Natural killer cell (primary cell): ENCODE data around the gene GFOD2. TPM values are rescaled to one million over a fixed set of nuclear protein-coding genes. Genes with fewer than 3 reads are reported as not detected.

ENCODE experiments used
- ATAC-seq, 3 donors: fragments of 150-1000 bp in 2 of 3; fragments of 200-7000 bp in 1 of 3; cut with Tn5 transposase; 1 replicate in 1 of 3; 2 replicates in 2 of 3; pipeline ENCODE4 v1.10.0; 2021; ENCODE audit warnings: mild to moderate bottlenecking in 2 of 3, moderate library complexity in 2 of 3
- DNase-seq, 2 donors: peaks; one replicate each; pipeline versions ENCODE4 v3.0.0 to v3.0.0-alpha.2; 2013 to 2021; ENCODE audit warnings: mixed read lengths in 1 of 2
- H3K27ac ChIP-seq: one replicate; pipeline ENCODE4 v1.5.1; 2013; ENCODE audit warnings: mild to moderate bottlenecking, low read length
- H3K27me3 ChIP-seq: one replicate; pipeline ENCODE4 v1.6.1; 2013; ENCODE audit warnings: low read length; ENCODE audit not compliant: control insufficient read depth, insufficient read depth
- H3K36me3 ChIP-seq: one replicate; pipeline ENCODE4 v1.6.1; 2013; ENCODE audit warnings: low read length; ENCODE audit not compliant: control insufficient read depth, insufficient read depth
- H3K4me1 ChIP-seq: one replicate; pipeline ENCODE4 v1.6.1; 2013; ENCODE audit warnings: low read length; ENCODE audit not compliant: control insufficient read depth, insufficient read depth
- H3K4me3 ChIP-seq: one replicate; pipeline ENCODE4 v1.5.1; 2013; ENCODE audit warnings: low read length
- H3K9me3 ChIP-seq: one replicate; pipeline ENCODE4 v1.6.1; 2013; ENCODE audit warnings: low read length; ENCODE audit not compliant: control insufficient read depth, insufficient read depth
- H3K27ac Mint-ChIP-seq, 2 donors: one replicate each; pipeline ENCODE4 v1.8.0; 2022; ENCODE audit warnings: mild to moderate bottlenecking in 2 of 2, mixed read lengths in 2 of 2, moderate library complexity in 1 of 2
- H3K27me3 Mint-ChIP-seq, 2 donors: one replicate each; pipeline ENCODE4 v1.8.0; 2022; ENCODE audit warnings: low read depth in 2 of 2, mixed read lengths in 2 of 2
- H3K36me3 Mint-ChIP-seq: one replicate; pipeline ENCODE4 v1.8.0; 2022; ENCODE audit warnings: mixed read lengths
- H3K4me1 Mint-ChIP-seq, 2 donors: one replicate each; pipeline ENCODE4 v1.8.0; 2022; ENCODE audit warnings: mixed read lengths in 2 of 2
- H3K4me3 Mint-ChIP-seq: one replicate; pipeline ENCODE4 v1.8.0; 2022; ENCODE audit warnings: mild to moderate bottlenecking, moderate library complexity, mixed read lengths
- H3K9me3 Mint-ChIP-seq, 2 donors: one replicate each; pipeline ENCODE4 v1.8.0; 2022; ENCODE audit warnings: mixed read lengths in 2 of 2
- WGBS: methylation state at CpG from one replicate; pipeline ENCODE4 v1.1.7; 2013; ENCODE audit warnings: missing lambda C conversion rate; ENCODE audit not compliant: insufficient coverage; 5-methylcytosine and 5-hydroxymethylcytosine counted together
- intact Hi-C: fragments of 100-400 bp; cut with micrococcal nuclease; formaldehyde crosslinking; loops from one replicate; pipeline ENCODE4 v1.14.2; 2022
- total RNA-seq, 4 donors: library from RNA; stranded (reverse); fragments of 120-200 nt in 1 of 4; gene quantifications; one replicate each; pipeline versions ENCODE4 v1.2.3 to v1.2.4, GENCODE V29; 2013 to 2022
- TF ChIP-seq, protein P1 (sequence below): fragments of 200-600 bp; IDR thresholded peaks from one replicate; pipeline ENCODE4 v1.8.0; 2022; ENCODE audit warnings: antibody characterized with exemption

The GFOD2 gene
- total RNA-seq, 3 donors from 2014 or later (not counting 1 experiment from before 2014, with no cell fraction given), result 6.5 to 10.9 (median 8.3) TPM

DNA sequence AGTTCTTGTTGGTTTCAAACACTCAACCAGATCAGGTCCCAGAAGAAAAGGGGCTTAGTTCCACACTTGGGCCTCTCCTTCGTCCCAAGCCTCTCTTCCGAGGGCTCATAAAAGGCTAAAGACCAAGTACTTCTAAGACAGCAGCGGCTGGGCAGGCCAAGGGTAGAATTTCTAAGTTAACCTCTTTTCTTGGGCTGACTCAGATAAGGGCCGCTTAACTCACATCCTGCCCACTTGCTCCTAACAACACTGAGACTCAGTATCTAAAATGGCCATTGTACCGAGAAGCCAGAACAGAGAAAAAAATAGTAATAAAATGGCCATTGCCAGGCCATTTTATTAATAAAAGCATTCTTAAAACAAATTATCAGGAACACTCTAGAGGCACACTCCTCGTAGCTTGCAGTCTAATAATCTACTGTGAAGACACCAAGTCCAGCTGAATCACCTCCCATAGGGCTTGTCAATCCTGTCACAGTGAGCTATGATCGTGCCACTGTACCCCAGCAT lies 45.1 kb upstream of the GFOD2 start:
- ATAC-seq, result no peak
- H3K27me3 Mint-ChIP-seq, result no peaks in the 10 kb centered on the region
- Histone ChIP-seq H3K27ac (no peak overlapping the region), H3K9me3 (no peaks in the 10 kb centered on the region), H3K4me3 (no peak overlapping the region), H3K27me3 (no peaks in the 10 kb centered on the region), H3K36me3 (peaks cover 7% of the 10 kb centered on the region), H3K4me1 (peaks cover 11% of the 10 kb centered on the region)
- no peaks in the 10 kb centered on the region for H3K36me3 Mint-ChIP-seq
- WGBS, result 96% methylated on average over 7 of the region's 7 CpGs
- intact Hi-C loops, result no loop called here
- TF ChIP-seq, protein P1, sequence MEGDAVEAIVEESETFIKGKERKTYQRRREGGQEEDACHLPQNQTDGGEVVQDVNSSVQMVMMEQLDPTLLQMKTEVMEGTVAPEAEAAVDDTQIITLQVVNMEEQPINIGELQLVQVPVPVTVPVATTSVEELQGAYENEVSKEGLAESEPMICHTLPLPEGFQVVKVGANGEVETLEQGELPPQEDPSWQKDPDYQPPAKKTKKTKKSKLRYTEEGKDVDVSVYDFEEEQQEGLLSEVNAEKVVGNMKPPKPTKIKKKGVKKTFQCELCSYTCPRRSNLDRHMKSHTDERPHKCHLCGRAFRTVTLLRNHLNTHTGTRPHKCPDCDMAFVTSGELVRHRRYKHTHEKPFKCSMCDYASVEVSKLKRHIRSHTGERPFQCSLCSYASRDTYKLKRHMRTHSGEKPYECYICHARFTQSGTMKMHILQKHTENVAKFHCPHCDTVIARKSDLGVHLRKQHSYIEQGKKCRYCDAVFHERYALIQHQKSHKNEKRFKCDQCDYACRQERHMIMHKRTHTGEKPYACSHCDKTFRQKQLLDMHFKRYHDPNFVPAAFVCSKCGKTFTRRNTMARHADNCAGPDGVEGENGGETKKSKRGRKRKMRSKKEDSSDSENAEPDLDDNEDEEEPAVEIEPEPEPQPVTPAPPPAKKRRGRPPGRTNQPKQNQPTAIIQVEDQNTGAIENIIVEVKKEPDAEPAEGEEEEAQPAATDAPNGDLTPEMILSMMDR, result no peak
- DNase-seq, result no peak
- no peaks in the 10 kb centered on the region for H3K9me3 Mint-ChIP-seq
- H3K4me1 Mint-ChIP-seq, result peaks cover 17 to 22% of the 10 kb centered on the region in 2 donors
- H3K4me3 Mint-ChIP-seq, result no peak overlapping the region
- no peak overlapping the region for H3K27ac Mint-ChIP-seq

DNA sequence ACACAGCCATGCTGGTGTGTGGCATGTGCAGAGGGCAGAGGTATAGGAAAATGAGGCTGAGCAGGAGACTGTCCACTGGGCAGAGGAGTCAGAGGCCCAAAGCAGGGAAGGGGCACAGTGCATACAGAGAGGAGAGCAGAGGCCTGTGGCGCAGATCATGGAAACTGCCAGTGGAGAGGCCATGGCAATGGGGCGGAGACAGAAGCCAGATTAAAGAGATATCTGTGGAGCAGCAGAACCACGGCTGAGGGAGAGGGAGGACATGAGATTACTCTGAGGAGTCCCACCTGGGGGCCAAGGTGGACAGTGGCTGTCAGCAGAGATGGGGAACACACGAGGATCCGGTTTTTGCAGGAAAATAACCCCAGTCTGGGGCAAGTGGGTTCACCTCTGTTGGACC lies 44.0 kb upstream of the GFOD2 start:
- DNase-seq (no peak), ATAC-seq (peak in 1 of 3 donors; percentile 24)
- H3K36me3 ChIP-seq, result peaks cover 11% of the 10 kb centered on the region
- intact Hi-C loops, result no loop called here
- H3K27ac ChIP-seq, result no peak overlapping the region
- WGBS, result 98% methylated on average over 5 of the region's 5 CpGs
- no peaks in the 10 kb centered on the region for H3K9me3 ChIP-seq
- no peaks in the 10 kb centered on the region for H3K27me3 Mint-ChIP-seq
- no peak overlapping the region for H3K4me3 Mint-ChIP-seq
- H3K27ac Mint-ChIP-seq, result no peak overlapping the region
- H3K36me3 Mint-ChIP-seq, result no peaks in the 10 kb centered on the region
- peaks cover 17 to 23% of the 10 kb centered on the region in 2 donors for H3K4me1 Mint-ChIP-seq
- TF ChIP-seq, protein P1, result no peak
- H3K9me3 Mint-ChIP-seq, result no peaks in the 10 kb centered on the region
- no peak overlapping the region for H3K4me3 ChIP-seq
- H3K27me3 ChIP-seq, result no peaks in the 10 kb centered on the region
- H3K4me1 ChIP-seq, result peaks cover 11% of the 10 kb centered on the region

DNA sequence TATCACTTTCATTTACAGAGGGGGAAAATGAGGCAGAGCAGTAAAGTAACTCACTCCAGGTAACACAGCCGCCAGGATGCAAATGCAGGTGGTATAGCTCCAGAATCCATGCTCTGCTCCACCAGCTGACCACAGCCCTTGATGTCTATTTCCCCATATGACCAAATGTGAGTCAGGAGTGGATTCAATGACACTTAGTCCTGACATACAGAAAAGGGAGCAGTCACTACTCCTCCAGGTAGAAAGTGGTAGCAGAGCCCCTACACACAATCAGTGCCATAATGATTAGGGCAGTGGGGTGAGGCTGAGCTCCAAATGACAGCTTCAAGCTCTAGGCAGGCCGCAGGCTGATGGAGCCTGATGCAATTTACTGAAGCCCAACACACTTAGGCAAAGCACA lies 43.3 kb upstream of the GFOD2 start:
- Mint-ChIP-seq H3K36me3 (no peaks in the 10 kb centered on the region), H3K27ac (no peak overlapping the region), H3K4me1 (peaks cover 17 to 23% of the 10 kb centered on the region in 2 donors), H3K27me3 (no peaks in the 10 kb centered on the region), H3K4me3 (no peak overlapping the region), H3K9me3 (no peaks in the 10 kb centered on the region)
- no peak for ATAC-seq
- H3K27me3 ChIP-seq, result no peaks in the 10 kb centered on the region
- peaks cover 14% of the 10 kb centered on the region for H3K36me3 ChIP-seq
- no peaks in the 10 kb centered on the region for H3K9me3 ChIP-seq
- peaks cover 11% of the 10 kb centered on the region for H3K4me1 ChIP-seq
- no peak for DNase-seq
- TF ChIP-seq, protein P1, result no peak
- no peak overlapping the region for H3K4me3 ChIP-seq
- WGBS, result 100% methylated on average over 2 of the region's 2 CpGs
- intact Hi-C loops, result no loop called here
- no peak overlapping the region for H3K27ac ChIP-seq

DNA sequence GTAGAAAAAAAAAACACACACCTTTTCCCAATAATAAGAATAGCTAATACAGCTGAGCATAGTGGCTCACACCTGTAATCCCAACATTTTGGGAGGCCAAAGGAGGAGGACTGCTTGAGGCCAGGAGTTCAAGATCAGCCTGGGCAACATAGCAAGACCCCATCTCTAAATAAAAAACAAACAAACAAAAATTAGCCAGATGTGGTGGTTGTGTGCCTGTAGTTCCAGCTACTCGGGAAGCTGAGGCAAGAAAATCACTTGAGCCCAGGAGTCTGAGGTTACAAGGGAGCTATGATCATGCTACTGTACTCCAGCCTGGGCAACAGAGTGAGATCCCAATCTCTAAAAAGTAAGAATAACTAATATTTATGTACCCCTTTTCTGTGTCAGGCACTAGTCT lies 42.8 kb upstream of the GFOD2 start:
- WGBS, result 91% methylated on average over 1 of the region's 1 CpG
- intact Hi-C loops, result no loop called here
- H3K9me3 ChIP-seq, result no peaks in the 10 kb centered on the region
- no peaks in the 10 kb centered on the region for H3K9me3 Mint-ChIP-seq
- no peak for DNase-seq
- H3K4me3 ChIP-seq, result no peak overlapping the region
- H3K36me3 Mint-ChIP-seq, result no peaks in the 10 kb centered on the region
- H3K27me3 Mint-ChIP-seq, result no peaks in the 10 kb centered on the region
- peaks cover 14% of the 10 kb centered on the region for H3K36me3 ChIP-seq
- no peak for ATAC-seq
- H3K27ac ChIP-seq, result no peak overlapping the region
- no peak overlapping the region for H3K4me3 Mint-ChIP-seq
- H3K27me3 ChIP-seq, result no peaks in the 10 kb centered on the region
- TF ChIP-seq, protein P1, result no peak
- H3K27ac Mint-ChIP-seq, result no peak overlapping the region
- peaks cover 11% of the 10 kb centered on the region for H3K4me1 ChIP-seq
- peaks cover 17 to 23% of the 10 kb centered on the region in 2 donors for H3K4me1 Mint-ChIP-seq
